K562 (cell line): ENCODE measurements around the gene LIPH.

Source experiments
- CTCF ChIP-seq, 3 experiments: IDR thresholded peaks in 2 of 3; conservative IDR thresholded peaks in 1 of 3; 2 replicates each; pipeline ENCODE4 v1.5.1; 2011 to 2012; ENCODE audit warnings: low read length in 3 of 3, mild to moderate bottlenecking in 3 of 3, control low read depth in 2 of 3, improper control_type of control experiment in 1 of 3, inconsistent platforms in 1 of 3, low read depth in 1 of 3, mixed read lengths in 1 of 3, moderate library complexity in 1 of 3; ENCODE audit not compliant: insufficient read depth in 2 of 3
- JUN ChIP-seq, 2 experiments: sonication (generic) in 1 of 2; formaldehyde crosslinking in 1 of 2; IDR thresholded peaks; 2 replicates each; pipeline versions ENCODE4 v1.6.1 to v1.8.0; 2012 to 2022; ENCODE audit warnings: borderline replicate concordance in 2 of 2, mild to moderate bottlenecking in 2 of 2, improper control_type of control experiment in 1 of 2, low read depth in 1 of 2, low read length in 1 of 2, missing genetic modification reagents in 1 of 2
- KAT8 ChIP-seq: fragments of 450-650 bp; IDR thresholded peaks from 2 replicates; pipeline ENCODE4 v1.6.1; 2016; ENCODE audit warnings: low read depth, mild to moderate bottlenecking
- MYC ChIP-seq, 2 experiments: fragments of 250-450 bp in 1 of 2; sonication (Bioruptor Pico) in 1 of 2; IDR thresholded peaks; 2 replicates each; pipeline versions ENCODE4 v1.5.1 to v1.6.1; 2012 to 2021; ENCODE audit warnings: low read depth in 2 of 2, borderline replicate concordance in 1 of 2, improper control_type of control experiment in 1 of 2, low read length in 1 of 2, mild to moderate bottlenecking in 1 of 2, moderate library complexity in 1 of 2
- NCOA4 ChIP-seq: fragments of 450-650 bp; IDR thresholded peaks from 2 replicates; pipeline ENCODE4 v1.6.1; 2018; ENCODE audit warnings: mild to moderate bottlenecking; ENCODE audit not compliant: partially characterized antibody
- SRF ChIP-seq, 2 experiments: fragments of 250-450, 450-650 bp in 1 of 2; sonication (Bioruptor Pico) in 1 of 2; sonication (generic) in 1 of 2; formaldehyde crosslinking; IDR thresholded peaks; 2 replicates each; pipeline versions ENCODE4 v1.5.0 to v1.5.1; 2020 to 2022; ENCODE audit warnings: mild to moderate bottlenecking in 1 of 2, missing genetic modification reagents in 1 of 2
- ZNF79 ChIP-seq: fragments of 250-450 bp; sonication (Bioruptor Pico); IDR thresholded peaks from 2 replicates; pipeline ENCODE4 v1.4.0; 2020; ENCODE audit warnings: low read depth, mild to moderate bottlenecking, moderate library complexity

GRCh38 chr3:185585518-185585858 lies 33.1 kb upstream of the LIPH start:
- TF ChIP-seq SRF (CRISPR knock-in tag; IDR thresholded peaks at IDR 0.05), result no peak
- no peak for TF ChIP-seq MYC (IDR thresholded peaks at IDR 0.05; ENCODE audit: low read depth, low read length)
- TF ChIP-seq MYC (CRISPR knock-in tag; IDR thresholded peaks at IDR 0.05; ENCODE audit: borderline replicate concordance, low read depth), result no peak
- no peak for TF ChIP-seq ZNF79 (CRISPR knock-in tag)
- TF ChIP-seq NCOA4, result no peak
- TF ChIP-seq JUN (IDR thresholded peaks at IDR 0.05; ENCODE audit: borderline replicate concordance, low read depth, low read length), result no peak
- TF ChIP-seq JUN (CRISPR knock-in tag; IDR thresholded peaks at IDR 0.05; ENCODE audit: borderline replicate concordance), result no peak
- TF ChIP-seq KAT8, result no peak
- TF ChIP-seq CTCF (IDR thresholded peaks at IDR 0.05 in 2 of 3, conservative IDR thresholded peaks at IDR 0.05 in 1 of 3; ENCODE audit: insufficient read depth in 2 of 3, low read depth in 1 of 3, low read length in 3 of 3), result no peak
